GM21423 (cell line): Measurements from ENCODE around the gene ATXN7L3B.

Experiments used
- ATAC-seq: cut with Tn5 transposase; IDR thresholded peaks from one replicate; pipeline ENCODE4 v1.9.1; 2021; ENCODE audit warnings: mild to moderate bottlenecking, moderate library complexity; ENCODE audit not compliant: unreplicated experiment

ATXN7L3B gene

GRCh38 chr12:74547249-74547648 lies 9.6 kb downstream of the ATXN7L3B start:
- ATAC-seq: no peak

GRCh38 chr12:74551291-74551690 lies 13.7 kb downstream of the ATXN7L3B start:
- no peak for ATAC-seq

GRCh38 chr12:74552201-74552600 lies 14.6 kb downstream of the ATXN7L3B start:
- ATAC-seq: no peak

- ATAC-seq: no peak
Measured at GRCh38 chr12:74559728-74560127, 22.1 kb downstream of the ATXN7L3B start.

- ATAC-seq: no peak
Measured at GRCh38 chr12:74563927-74564326, 26.3 kb downstream of the ATXN7L3B start.

GRCh38 chr12:74578486-74578885 lies 40.9 kb downstream of the ATXN7L3B start:
- ATAC-seq: no peak

- no peak for ATAC-seq
Measured at GRCh38 chr12:74579446-74579845, 41.8 kb downstream of the ATXN7L3B start.

GRCh38 chr12:74579981-74580380 lies 42.3 kb downstream of the ATXN7L3B start:
- no peak for ATAC-seq

- ATAC-seq: no peak
Measured at GRCh38 chr12:74581439-74581838, 43.8 kb downstream of the ATXN7L3B start.

- ATAC-seq: no peak
Measured at GRCh38 chr12:74584483-74585062, 46.9 kb downstream of the ATXN7L3B start.

GRCh38 chr12:74586251-74586650 lies 48.6 kb downstream of the ATXN7L3B start:
- ATAC-seq: no peak
